ENCODE results near the gene RFNG. TPM values are rescaled to one million over a fixed set of nuclear protein-coding genes. Genes with fewer than 3 reads are reported as not detected.

Gene RFNG
- total and polyA plus RNA-seq, 3 donors from 2014 or later: 50.5 to 102 (median 73.3) TPM

- Histone ChIP-seq H3K27ac (no peak overlapping the region), H3K27me3 (no peaks in the 10 kb centered on the region), H3K4me1 (peaks cover 11% of the 10 kb centered on the region), H3K4me3 (no peak overlapping the region), H3K9me3 (no peaks in the 10 kb centered on the region), H3K36me3 (ENCODE audit: low read depth, missing control alignments) (no peaks in the 10 kb centered on the region)
- TF ChIP-seq, protein P1, sequence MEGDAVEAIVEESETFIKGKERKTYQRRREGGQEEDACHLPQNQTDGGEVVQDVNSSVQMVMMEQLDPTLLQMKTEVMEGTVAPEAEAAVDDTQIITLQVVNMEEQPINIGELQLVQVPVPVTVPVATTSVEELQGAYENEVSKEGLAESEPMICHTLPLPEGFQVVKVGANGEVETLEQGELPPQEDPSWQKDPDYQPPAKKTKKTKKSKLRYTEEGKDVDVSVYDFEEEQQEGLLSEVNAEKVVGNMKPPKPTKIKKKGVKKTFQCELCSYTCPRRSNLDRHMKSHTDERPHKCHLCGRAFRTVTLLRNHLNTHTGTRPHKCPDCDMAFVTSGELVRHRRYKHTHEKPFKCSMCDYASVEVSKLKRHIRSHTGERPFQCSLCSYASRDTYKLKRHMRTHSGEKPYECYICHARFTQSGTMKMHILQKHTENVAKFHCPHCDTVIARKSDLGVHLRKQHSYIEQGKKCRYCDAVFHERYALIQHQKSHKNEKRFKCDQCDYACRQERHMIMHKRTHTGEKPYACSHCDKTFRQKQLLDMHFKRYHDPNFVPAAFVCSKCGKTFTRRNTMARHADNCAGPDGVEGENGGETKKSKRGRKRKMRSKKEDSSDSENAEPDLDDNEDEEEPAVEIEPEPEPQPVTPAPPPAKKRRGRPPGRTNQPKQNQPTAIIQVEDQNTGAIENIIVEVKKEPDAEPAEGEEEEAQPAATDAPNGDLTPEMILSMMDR (IDR thresholded peaks at IDR 0.05): no peak
- TF ChIP-seq POLR2A (IDR thresholded peaks at IDR 0.05): no peak
- intact Hi-C loops (cut with DNase I; ENCODE audit: low total_unique reads): no loop called here
- WGBS, 2 donors: 78 to 86% methylated on average over 17 to 20 of the region's 20 CpGs
- DNase-seq: no peak
Observed at GRCh38 chr17:82048571-82048971, 3.0 kb downstream of the RFNG start.

DNA sequence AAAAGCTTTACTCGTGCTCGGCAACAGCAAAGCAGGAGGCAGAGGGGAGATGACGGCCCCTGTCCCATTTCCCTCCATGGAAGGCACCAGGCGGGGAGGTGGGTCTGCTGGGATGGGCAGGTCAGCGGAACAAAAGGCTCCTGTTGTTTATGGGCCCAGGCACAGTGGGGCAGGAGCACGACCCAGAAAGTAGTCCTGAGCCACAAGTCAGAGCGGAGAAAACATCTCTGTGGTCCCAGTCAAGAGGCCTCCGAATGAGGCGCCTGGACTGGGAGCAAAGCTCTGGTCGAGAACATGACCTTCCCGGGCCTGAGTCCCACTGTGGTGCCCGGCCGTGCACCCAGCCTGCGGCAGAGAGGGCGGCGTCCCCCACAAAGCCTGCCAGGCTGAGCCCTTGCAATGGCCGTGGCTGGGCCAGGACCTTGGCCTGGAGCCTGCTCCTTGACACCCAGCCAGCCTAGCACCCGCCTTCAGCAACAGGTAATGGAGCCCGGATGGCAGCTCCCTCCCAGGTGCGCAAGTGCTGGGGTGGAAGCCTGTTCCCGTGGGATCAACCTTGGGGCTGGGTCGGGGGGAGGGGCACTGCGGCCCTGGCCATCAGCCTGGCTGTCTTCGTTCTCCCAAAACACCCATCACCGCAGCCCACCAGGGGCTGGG lies 3.6 kb downstream of the RFNG start:
- intact Hi-C loops (cut with DNase I; ENCODE audit: low total_unique reads): no loop called here
- Histone ChIP-seq H3K27ac (no peak overlapping the region), H3K4me3 (no peak overlapping the region), H3K9me3 (no peaks in the 10 kb centered on the region), H3K27me3 (no peaks in the 10 kb centered on the region), H3K4me1 (peaks cover 7% of the 10 kb centered on the region), H3K36me3 (ENCODE audit: low read depth, missing control alignments) (no peaks in the 10 kb centered on the region)
- 87 to 91% methylated on average over 15 to 25 of the region's 25 CpGs for WGBS, 2 donors
- no peak for TF ChIP-seq POLR2A (IDR thresholded peaks at IDR 0.05)
- TF ChIP-seq, protein P1 (IDR thresholded peaks at IDR 0.05): no peak
- no peak for DNase-seq

GRCh38 chr17:82047379-82047778 lies 4.2 kb downstream of the RFNG start:
- no peak for TF ChIP-seq POLR2A (IDR thresholded peaks at IDR 0.05)
- TF ChIP-seq, protein P1 (IDR thresholded peaks at IDR 0.05): no peak
- H3K27ac ChIP-seq: no peak overlapping the region
- no peak overlapping the region for H3K4me3 ChIP-seq
- intact Hi-C loops (cut with DNase I; ENCODE audit: low total_unique reads): no loop called here
- H3K4me1 ChIP-seq: peaks cover under 1% of the 10 kb centered on the region
- H3K9me3 ChIP-seq: no peaks in the 10 kb centered on the region
- no peak for DNase-seq
- no peaks in the 10 kb centered on the region for H3K27me3 ChIP-seq
- no peaks in the 10 kb centered on the region for H3K36me3 ChIP-seq (ENCODE audit: low read depth, missing control alignments)
- WGBS, 2 donors: 81 to 89% methylated on average over 24 of the region's 24 CpGs

DNA sequence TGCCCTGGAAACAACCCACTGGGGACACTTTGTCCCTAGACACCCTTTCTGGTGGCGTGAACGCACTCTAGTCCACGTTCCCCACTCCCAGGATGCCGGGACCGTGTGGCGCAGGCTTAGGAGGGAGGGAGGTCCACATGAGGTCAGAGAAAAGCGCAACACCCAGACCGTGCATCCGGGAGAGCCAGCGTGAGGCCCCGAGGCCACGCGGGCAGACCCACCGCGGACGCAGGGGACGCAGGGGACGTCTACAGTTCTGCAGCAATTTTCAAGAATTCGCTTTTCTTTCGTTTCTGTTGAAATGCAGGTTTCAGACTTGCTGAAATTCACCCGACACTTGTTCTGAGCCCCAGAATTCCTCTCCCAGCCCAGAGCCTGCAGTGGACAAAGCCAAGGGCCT lies 4.7 kb downstream of the RFNG start:
- TF ChIP-seq, protein P1 (IDR thresholded peaks at IDR 0.05): no peak
- TF ChIP-seq POLR2A (IDR thresholded peaks at IDR 0.05): no peak

GRCh38 chr17:82045936-82046484 lies 5.6 kb downstream of the RFNG start:
- H3K4me1 ChIP-seq: no peaks in the 10 kb centered on the region
- no peaks in the 10 kb centered on the region for H3K27me3 ChIP-seq
- H3K4me3 ChIP-seq: no peak overlapping the region
- H3K36me3 ChIP-seq (ENCODE audit: low read depth, missing control alignments): no peaks in the 10 kb centered on the region
- 85 to 87% methylated on average over 4 to 14 of the region's 14 CpGs for WGBS, 2 donors
- DNase-seq: no peak
- intact Hi-C loops (cut with DNase I; ENCODE audit: low total_unique reads): no loop called here
- no peak overlapping the region for H3K27ac ChIP-seq
- TF ChIP-seq POLR2A (IDR thresholded peaks at IDR 0.05): no peak
- TF ChIP-seq, protein P1 (IDR thresholded peaks at IDR 0.05): no peak
- no peaks in the 10 kb centered on the region for H3K9me3 ChIP-seq

More for the DNA sequence above, 4.7 kb downstream of the RFNG start:
- 93% methylated on average over 15 to 21 of the region's 21 CpGs for WGBS, 2 donors
- intact Hi-C loops (cut with DNase I; ENCODE audit: low total_unique reads): no loop called here
- H3K4me1 ChIP-seq: no peaks in the 10 kb centered on the region
- H3K36me3 ChIP-seq (ENCODE audit: low read depth, missing control alignments): no peaks in the 10 kb centered on the region
- no peak overlapping the region for H3K4me3 ChIP-seq
- no peak for DNase-seq
- H3K9me3 ChIP-seq: no peaks in the 10 kb centered on the region
- H3K27ac ChIP-seq: no peak overlapping the region
- no peaks in the 10 kb centered on the region for H3K27me3 ChIP-seq

Measured in testis (tissue), 3 donors.